Ovary (tissue), 9 donors: ENCODE data around the gene MS4A8. TPM values are rescaled to one million over a fixed set of nuclear protein-coding genes. Genes with fewer than 3 reads are reported as not detected.
"Not testable (repeated sequence)": the region's sequence is repeated elsewhere in the genome, so short reads cannot be mapped to it uniquely, and the experiment has no call there.

Source experiments
- DNase-seq, 5 donors: peaks; one replicate each; pipeline ENCODE4 v3.0.0-alpha.2; 2019 to 2020
- H3K27ac ChIP-seq, 2 donors: fragments of 200-600 bp; one replicate each; pipeline versions ENCODE4 v1.5.1 to v1.8.0; 2019 to 2022
- H3K27me3 ChIP-seq: fragments of 200-600 bp; one replicate; pipeline ENCODE4 v1.8.0; 2022
- H3K36me3 ChIP-seq: fragments of 200-600 bp; sonication (generic); one replicate; pipeline ENCODE4 v1.5.1; 2019
- H3K4me1 ChIP-seq: one replicate; pipeline ENCODE4 v1.8.1; 2013; ENCODE audit warnings: mild to moderate bottlenecking, moderate library complexity; ENCODE audit not compliant: insufficient read depth
- H3K4me3 ChIP-seq: fragments of 200-600 bp; sonication (generic); one replicate; pipeline ENCODE4 v1.5.1; 2017
- H3K9me3 ChIP-seq, 2 donors: fragments of 200-600 bp in 1 of 2; sonication (generic) in 1 of 2; one replicate each; pipeline versions ENCODE4 v1.5.1 to v1.8.1; 2013 to 2019; ENCODE audit warnings: mild to moderate bottlenecking in 1 of 2, moderate library complexity in 1 of 2
- CTCF ChIP-seq, 3 donors: fragments of 450-650 bp in 2 of 3; fragments of 200-600 bp in 1 of 3; IDR thresholded peaks; one replicate each; pipeline versions ENCODE4 v1.5.1 to v1.8.0; 2016 to 2022; ENCODE audit warnings: antibody characterized with exemption in 3 of 3, mild to moderate bottlenecking in 1 of 3
- EP300 ChIP-seq: sonication (generic); formaldehyde crosslinking; IDR thresholded peaks from one replicate; pipeline ENCODE4 v1.6.1; 2017; ENCODE audit warnings: antibody characterized with exemption
- POLR2A ChIP-seq: fragments of 450-650 bp; IDR thresholded peaks from one replicate; pipeline ENCODE4 v1.6.1; 2017; ENCODE audit warnings: antibody characterized with exemption, mild to moderate bottlenecking, moderate library complexity
- WGBS, 3 donors: extraction: QIAGEN DNeasy Blood & Tissue Kit in 1 of 3; methylation state at CpG; one replicate each; pipeline versions ENCODE4 v1.1.5 to v1.1.7; 2013 to 2017; 5-methylcytosine and 5-hydroxymethylcytosine counted together
- intact Hi-C, 4 donors: fragments of 100-400 bp; cut with DNase I; formaldehyde crosslinking; loops; one replicate each; pipeline versions ENCODE4 v1.11.0 to v1.15.1; 2022 to 2023
- polyA plus RNA-seq, 2 donors: library from polyadenylated mRNA; stranded (reverse); fragments of 200-250 nt in 1 of 2; fragments of 350-450 nt in 1 of 2; fragmentation: Illumina TruSeq in 1 of 2; extraction: RNeasy Lipid Tissue Mini Kit (QIAGEN cat#74804) in 1 of 2; gene quantifications; one replicate each; pipeline ENCODE4 v1.2.3, GENCODE V29; 2013 to 2014
- total RNA-seq, 7 donors: library from RNA; depleted of rRNA in 2 of 7; stranded (reverse); fragments of >200 nt in 2 of 7; fragmentation: NEBNext Ultra II Directional in 3 of 7; extraction: Animal tissue kit (Norgen Biotek cat#: 25700) in 3 of 7; gene quantifications; one replicate each; pipeline versions ENCODE4 v1.1.0 to v1.2.4, GENCODE V29; 2016 to 2023
- donor health status: DM: no; HTN: no; CAD: no; lungs with moderate emphysema.
- donor health status: DM: no; HTN: no; CAD: no.
- donor health status: Bipolar disorder and iron deficiency.
- donor health status: DM: yes; HTN: yes; CAD: no.
- donor health status: DM: no; HTN: no; CAD: no.
- donor health status: DM: yes; HTN: yes; CAD: no.

The MS4A8 gene
- total and polyA plus RNA-seq, 9 donors: 0.45 to 30.9 (median 2.1) TPM; not detected in 2

- no peak for TF ChIP-seq POLR2A
- TF ChIP-seq EP300: no peak
- no peak for TF ChIP-seq CTCF (IDR thresholded peaks at IDR 0.05)
- Histone ChIP-seq H3K36me3 (no peaks in the 10 kb centered on the region), H3K27ac (no peak overlapping the region), H3K9me3 (peaks cover 0 to 5% of the 10 kb centered on the region in 2 donors), H3K4me3 (no peak overlapping the region), H3K4me1 (no peaks in the 10 kb centered on the region), H3K27me3 (no peaks in the 10 kb centered on the region)
- intact Hi-C loops: no loop called here
- DNase-seq: no peak
These were observed 19.5 kb upstream of the MS4A8 start for GRCh38 chr11:60679879-60680278.

GRCh38 chr11:60680455-60681119 is 18.8 kb upstream of the MS4A8 start:
- H3K9me3 ChIP-seq: peaks cover 0 to 5% of the 10 kb centered on the region in 2 donors
- TF ChIP-seq EP300 (no peak), CTCF (IDR thresholded peaks at IDR 0.05) (no peak), POLR2A (no peak)
- no peak overlapping the region for H3K4me3 ChIP-seq
- intact Hi-C loops: no loop called here
- H3K4me1 ChIP-seq: no peaks in the 10 kb centered on the region
- H3K36me3 ChIP-seq: no peaks in the 10 kb centered on the region
- WGBS, 3 donors: 63 to 79% (median 71%) methylated on average over 3 of the region's 3 CpGs
- H3K27ac ChIP-seq: no peak overlapping the region
- DNase-seq: no peak
- no peaks in the 10 kb centered on the region for H3K27me3 ChIP-seq

- intact Hi-C loops, H3K4me1 ChIP-seq, H3K27ac ChIP-seq, H3K9me3 ChIP-seq, DNase-seq, H3K4me3 ChIP-seq, H3K36me3 ChIP-seq, H3K27me3 ChIP-seq: not testable (repeated sequence)
- WGBS, 3 donors: 89 to 96% (median 92%) methylated on average over 2 of the region's 2 CpGs
These were observed 14.9 kb upstream of the MS4A8 start for GRCh38 chr11:60684541-60684848.

- no peaks in the 10 kb centered on the region for H3K4me1 ChIP-seq
- H3K36me3 ChIP-seq: no peaks in the 10 kb centered on the region
- H3K27me3 ChIP-seq: no peaks in the 10 kb centered on the region
- WGBS, 3 donors: 78 to 83% (median 82%) methylated on average over 5 of the region's 5 CpGs
- no peak overlapping the region for H3K27ac ChIP-seq
- no peak overlapping the region for H3K4me3 ChIP-seq
- intact Hi-C loops: no loop called here
- DNase-seq: no peak
- H3K9me3 ChIP-seq: no peaks in the 10 kb centered on the region
- TF ChIP-seq POLR2A: no peak
- no peak for TF ChIP-seq EP300
- no peak for TF ChIP-seq CTCF (IDR thresholded peaks at IDR 0.05)
These were observed 7.8 kb upstream of the MS4A8 start for GRCh38 chr11:60691661-60692060.

- no peak overlapping the region for H3K4me3 ChIP-seq
- TF ChIP-seq EP300: no peak
- TF ChIP-seq CTCF (IDR thresholded peaks at IDR 0.05): no peak
- no peak for TF ChIP-seq POLR2A
These were observed 524 bp downstream of the MS4A8 start for GRCh38 chr11:60699936-60700335.

More at GRCh38 chr11:60699936-60700335, 524 bp downstream of the MS4A8 start:
- no peaks in the 10 kb centered on the region for H3K36me3 ChIP-seq
- H3K9me3 ChIP-seq: no peaks in the 10 kb centered on the region
- H3K4me1 ChIP-seq: peaks cover 3% of the 10 kb centered on the region
- WGBS, 3 donors: 94 to 97% (median 96%) methylated on average over 5 of the region's 5 CpGs
- intact Hi-C loops: no loop called here
- no peaks in the 10 kb centered on the region for H3K27me3 ChIP-seq
- H3K27ac ChIP-seq: no peak overlapping the region
- no peak for DNase-seq
